ENCODE data around the gene JTB. TPM values are rescaled to one million over a fixed set of nuclear protein-coding genes. Genes with fewer than 3 reads are reported as not detected.

Gene JTB
- total and polyA plus RNA-seq, 12 donors: 49.4 to 225 (median 66.1) TPM

DNA sequence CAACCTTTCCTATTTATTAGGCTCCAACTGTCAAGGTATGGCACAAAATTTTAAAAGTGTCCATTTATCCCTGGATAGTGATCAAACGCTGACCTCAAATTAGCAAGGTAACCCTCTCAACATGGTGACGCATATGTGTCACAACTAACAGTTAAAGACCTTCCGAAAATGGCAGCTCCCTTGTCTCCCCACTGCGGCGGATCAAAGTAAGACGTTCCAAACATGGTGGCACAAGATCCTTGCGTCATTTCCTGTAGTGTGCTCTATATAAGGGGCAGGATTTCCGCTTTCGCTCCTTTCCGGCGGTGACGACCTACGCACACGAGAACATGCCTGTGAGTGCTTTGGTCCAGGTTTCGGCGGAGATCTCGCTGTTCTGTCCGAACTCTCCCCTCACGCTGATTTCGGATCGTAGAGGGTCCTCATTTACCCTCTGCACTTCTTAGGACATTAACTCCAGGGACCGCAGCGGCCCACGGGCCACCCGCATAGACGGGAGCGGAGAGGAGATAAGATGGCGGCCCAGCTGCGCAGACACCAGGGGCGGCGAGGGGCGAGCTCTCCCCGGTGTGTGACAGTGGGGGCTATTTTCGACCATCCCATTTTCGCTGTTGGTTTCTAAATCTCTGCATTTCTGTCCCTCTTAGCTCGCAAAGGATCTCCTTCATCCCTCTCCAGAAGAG lies 13.1 kb upstream of the JTB start, which contains the start of gene RPS27:
Gene RPS27, plus strand, starts transcription at position 295 of the 683 bp plus-strand sequence. Its CDS starts 35 bp downstream, at position 330.
- peak; percentile 74 to 97 for DNase-seq
- Histone ChIP-seq H3K4me3 (peak within 1 kb of the TSS; percentile 67 to 90 (median 81)), H3K36me3 (peaks cover 0 to 44% (median 20%) of the 10 kb centered on the region in 9 donors), H3K27me3 (no peaks in the 10 kb centered on the region), H3K4me1 (peaks cover 4 to 59% (median 39%) of the 10 kb centered on the region in 9 donors), H3K9me3 (no peaks in the 10 kb centered on the region), H3K27ac (peak within 1 kb of the TSS; percentile 84 to 98 (median 92))
- intact Hi-C loops (cut with DNase I): loop anchor here in 3 of 10 donors (5.0 to 10.0 kb wide), 5 partner anchors 187 to 284 kb away; partner anchors contain the start of gene HAX1 (in 2 of the 3)
- TF ChIP-seq, protein P1, sequence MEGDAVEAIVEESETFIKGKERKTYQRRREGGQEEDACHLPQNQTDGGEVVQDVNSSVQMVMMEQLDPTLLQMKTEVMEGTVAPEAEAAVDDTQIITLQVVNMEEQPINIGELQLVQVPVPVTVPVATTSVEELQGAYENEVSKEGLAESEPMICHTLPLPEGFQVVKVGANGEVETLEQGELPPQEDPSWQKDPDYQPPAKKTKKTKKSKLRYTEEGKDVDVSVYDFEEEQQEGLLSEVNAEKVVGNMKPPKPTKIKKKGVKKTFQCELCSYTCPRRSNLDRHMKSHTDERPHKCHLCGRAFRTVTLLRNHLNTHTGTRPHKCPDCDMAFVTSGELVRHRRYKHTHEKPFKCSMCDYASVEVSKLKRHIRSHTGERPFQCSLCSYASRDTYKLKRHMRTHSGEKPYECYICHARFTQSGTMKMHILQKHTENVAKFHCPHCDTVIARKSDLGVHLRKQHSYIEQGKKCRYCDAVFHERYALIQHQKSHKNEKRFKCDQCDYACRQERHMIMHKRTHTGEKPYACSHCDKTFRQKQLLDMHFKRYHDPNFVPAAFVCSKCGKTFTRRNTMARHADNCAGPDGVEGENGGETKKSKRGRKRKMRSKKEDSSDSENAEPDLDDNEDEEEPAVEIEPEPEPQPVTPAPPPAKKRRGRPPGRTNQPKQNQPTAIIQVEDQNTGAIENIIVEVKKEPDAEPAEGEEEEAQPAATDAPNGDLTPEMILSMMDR (IDR thresholded peaks at IDR 0.05): peak in 1 of 9 donors; percentile 12
- ATAC-seq: peak; percentile 81 to 91 (median 86)
- 0 to 1% methylated on average over 36 of the region's 36 CpGs for WGBS, 2 donors

- peaks cover 12 to 58% (median 41%) of the 10 kb centered on the region in 9 donors for H3K4me1 ChIP-seq
- ATAC-seq (no peak), DNase-seq (no peak)
- H3K9me3 ChIP-seq: no peaks in the 10 kb centered on the region
- H3K36me3 ChIP-seq: peaks cover 0 to 28% (median 3%) of the 10 kb centered on the region in 9 donors
- peak overlapping the region in 1 of 10 donors; percentile 89 for H3K27ac ChIP-seq
- no peak overlapping the region for H3K4me3 ChIP-seq
- TF ChIP-seq, protein P1 (IDR thresholded peaks at IDR 0.05): no peak
- intact Hi-C loops (cut with DNase I): loop anchor here (2.0 to 10.0 kb wide), 8 partner anchors 190 to 480 kb away; partner anchors contain the start of genes NPR1 (in 8 of the 10) and ILF2 (in 3 of the 10)
- 92% methylated on average over 7 to 8 of the region's 8 CpGs for WGBS, 2 donors
- H3K27me3 ChIP-seq: no peaks in the 10 kb centered on the region
Observed at GRCh38 chr1:153987621-153988020, 10.1 kb upstream of the JTB start.

GRCh38 chr1:153985941-153986761 lies 8.7 kb upstream of the JTB start, which contains the start of gene RAB13:
RAB13 (minus strand) TSS chr1:153986339; CDS start chr1:153986236, 103 bp downstream.
- Histone ChIP-seq H3K27ac (peak within 1 kb of the TSS; percentile 38 to 91 (median 88)), H3K9me3 (no peaks in the 10 kb centered on the region), H3K4me1 (peaks cover 8 to 46% (median 26%) of the 10 kb centered on the region in 9 donors), H3K4me3 (peak within 1 kb of the TSS; percentile 53 to 74 (median 68)), H3K36me3 (peaks cover 0 to 26% (median 0%) of the 10 kb centered on the region in 9 donors), H3K27me3 (no peaks in the 10 kb centered on the region)
- intact Hi-C loops (cut with DNase I): loop anchor here (1.0 to 10.0 kb wide), 10 partner anchors 189 to 479 kb away; partner anchors contain the start of genes NPR1 (in 9 of the 10) and ILF2 (in 3 of the 10)
- ATAC-seq (peak; percentile 82 to 90 (median 86)), DNase-seq (peak; percentile 87 to 88)
- WGBS, 2 donors: 1% methylated on average over 25 to 32 of the region's 32 CpGs
- TF ChIP-seq, protein P1 (IDR thresholded peaks at IDR 0.05): no peak
